ENCODE data around the gene TAS2R60.

The TAS2R60 gene, protein sequence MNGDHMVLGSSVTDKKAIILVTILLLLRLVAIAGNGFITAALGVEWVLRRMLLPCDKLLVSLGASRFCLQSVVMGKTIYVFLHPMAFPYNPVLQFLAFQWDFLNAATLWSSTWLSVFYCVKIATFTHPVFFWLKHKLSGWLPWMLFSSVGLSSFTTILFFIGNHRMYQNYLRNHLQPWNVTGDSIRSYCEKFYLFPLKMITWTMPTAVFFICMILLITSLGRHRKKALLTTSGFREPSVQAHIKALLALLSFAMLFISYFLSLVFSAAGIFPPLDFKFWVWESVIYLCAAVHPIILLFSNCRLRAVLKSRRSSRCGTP

DNA sequence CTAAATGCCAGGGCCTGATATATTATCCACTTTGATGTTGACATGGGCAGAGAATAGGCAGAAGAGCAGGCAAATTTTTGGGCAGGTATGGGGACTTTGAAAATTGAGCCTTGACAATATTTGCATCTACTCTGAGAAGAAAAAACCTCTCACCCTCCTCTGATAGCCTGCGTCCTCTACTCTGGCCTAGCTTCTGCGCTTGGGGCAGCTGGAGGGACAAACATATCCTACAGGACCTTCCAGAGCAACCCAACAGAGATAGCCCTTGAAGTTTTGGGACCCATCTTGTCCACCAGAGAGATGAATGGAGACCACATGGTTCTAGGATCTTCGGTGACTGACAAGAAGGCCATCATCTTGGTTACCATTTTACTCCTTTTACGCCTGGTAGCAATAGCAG lies at the start of gene TAS2R60:
Gene TAS2R60 (plus strand): TSS at position 301 of the 400 bp plus-strand sequence. CDS start 0 bp downstream, at position 301.
- DNase-seq (ENCODE audit: low read depth): no peak
- H3K4me3 ChIP-seq (replicated peaks; ENCODE audit: low read depth, low read length): no peak within 1 kb of the TSS
- TF ChIP-seq, protein P1, sequence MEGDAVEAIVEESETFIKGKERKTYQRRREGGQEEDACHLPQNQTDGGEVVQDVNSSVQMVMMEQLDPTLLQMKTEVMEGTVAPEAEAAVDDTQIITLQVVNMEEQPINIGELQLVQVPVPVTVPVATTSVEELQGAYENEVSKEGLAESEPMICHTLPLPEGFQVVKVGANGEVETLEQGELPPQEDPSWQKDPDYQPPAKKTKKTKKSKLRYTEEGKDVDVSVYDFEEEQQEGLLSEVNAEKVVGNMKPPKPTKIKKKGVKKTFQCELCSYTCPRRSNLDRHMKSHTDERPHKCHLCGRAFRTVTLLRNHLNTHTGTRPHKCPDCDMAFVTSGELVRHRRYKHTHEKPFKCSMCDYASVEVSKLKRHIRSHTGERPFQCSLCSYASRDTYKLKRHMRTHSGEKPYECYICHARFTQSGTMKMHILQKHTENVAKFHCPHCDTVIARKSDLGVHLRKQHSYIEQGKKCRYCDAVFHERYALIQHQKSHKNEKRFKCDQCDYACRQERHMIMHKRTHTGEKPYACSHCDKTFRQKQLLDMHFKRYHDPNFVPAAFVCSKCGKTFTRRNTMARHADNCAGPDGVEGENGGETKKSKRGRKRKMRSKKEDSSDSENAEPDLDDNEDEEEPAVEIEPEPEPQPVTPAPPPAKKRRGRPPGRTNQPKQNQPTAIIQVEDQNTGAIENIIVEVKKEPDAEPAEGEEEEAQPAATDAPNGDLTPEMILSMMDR (IDR thresholded peaks at IDR 0.05; ENCODE audit: low read length, missing control alignments): no peak

DNA sequence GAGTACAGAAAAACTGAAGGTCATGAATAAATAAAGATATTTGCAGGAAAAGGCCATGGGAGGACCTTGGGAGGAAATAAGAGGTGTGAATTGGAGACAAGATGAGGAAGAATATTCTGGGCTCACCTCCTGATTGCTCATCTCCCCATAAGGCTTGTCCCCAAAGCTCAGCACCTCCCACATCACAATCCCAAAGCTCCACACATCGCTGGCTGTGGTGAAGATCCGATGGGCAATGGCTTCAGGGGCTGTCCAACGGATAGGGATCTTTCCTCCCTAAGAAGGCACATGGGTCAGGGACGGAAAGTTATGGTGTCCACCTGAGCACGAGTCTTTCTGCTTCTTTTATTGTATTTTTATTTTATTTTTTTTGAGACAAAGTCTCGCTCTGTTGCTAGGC lies 49.2 kb upstream of the TAS2R60 start:
- TF ChIP-seq, protein P1 (IDR thresholded peaks at IDR 0.05; ENCODE audit: low read length, missing control alignments): no peak
- no peak overlapping the region for H3K4me3 ChIP-seq (replicated peaks; ENCODE audit: low read depth, low read length)
- DNase-seq (ENCODE audit: low read depth): no peak

DNA sequence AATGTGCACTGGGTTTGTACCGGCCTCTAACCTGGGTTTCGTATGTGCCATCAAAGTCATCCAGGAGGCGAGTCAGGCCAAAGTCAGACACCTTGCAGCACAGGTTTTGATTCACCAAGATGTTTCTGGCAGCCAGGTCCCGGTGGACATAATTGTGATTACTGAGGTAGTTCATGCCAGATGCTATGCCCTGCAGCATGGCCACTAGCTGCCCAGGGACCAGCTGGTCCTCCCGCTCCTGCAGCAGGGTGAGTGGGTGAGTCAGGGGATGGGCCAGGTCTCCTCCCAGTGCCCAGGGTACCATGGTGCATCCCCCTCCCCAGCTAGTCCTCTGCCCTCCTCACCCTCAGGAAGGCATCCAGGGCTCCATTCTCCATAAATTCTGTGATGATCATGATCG lies 48.5 kb upstream of the TAS2R60 start:
- no peak for DNase-seq (ENCODE audit: low read depth)

DNA sequence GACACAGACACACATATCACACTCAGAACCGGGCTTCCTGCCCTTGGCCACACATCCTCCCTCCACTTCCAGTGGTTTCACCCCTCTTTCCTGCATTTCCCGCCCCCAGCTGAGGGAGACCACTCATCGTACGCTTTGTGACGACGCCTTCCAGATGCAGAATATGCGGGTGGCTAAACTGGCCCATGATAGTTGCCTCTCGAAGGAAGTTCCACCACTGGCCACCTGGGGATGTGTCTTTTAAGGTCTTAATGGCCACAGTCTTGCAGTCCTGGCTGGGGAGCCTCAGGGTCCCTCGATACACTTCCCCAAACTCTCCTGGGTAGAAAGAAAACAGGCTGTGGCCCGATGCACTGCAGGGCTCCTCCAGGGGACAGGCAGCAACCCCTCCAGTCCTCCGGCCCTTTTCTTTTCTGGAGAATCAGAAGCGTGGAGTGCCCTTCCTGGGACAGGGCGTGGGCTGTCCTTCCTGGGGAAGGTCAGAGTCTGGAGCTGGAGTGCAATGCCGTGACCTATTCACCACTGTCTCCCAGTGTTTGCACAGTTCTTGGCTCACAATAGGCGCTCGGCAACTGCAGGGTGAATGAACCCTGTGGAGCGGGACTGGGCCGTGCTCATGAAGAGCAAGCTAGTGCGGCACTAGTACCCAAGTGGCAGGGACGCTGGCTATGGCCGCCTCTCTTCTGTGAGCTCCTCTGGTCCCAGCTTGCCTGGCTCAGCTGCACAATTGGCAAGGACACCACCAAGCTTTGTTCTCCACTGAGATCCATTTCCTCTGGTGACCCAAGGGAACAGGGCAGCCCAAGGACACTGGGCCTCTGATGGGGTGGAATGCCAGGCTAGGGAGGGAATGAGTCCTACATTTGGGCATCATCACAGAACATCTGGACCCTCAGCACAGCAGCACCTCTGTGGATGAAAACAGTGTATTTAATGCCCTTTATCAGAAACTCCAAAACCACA lies 47.8 kb upstream of the TAS2R60 start:
- TF ChIP-seq, protein P1 (IDR thresholded peaks at IDR 0.05; ENCODE audit: low read length, missing control alignments): peak; percentile 24
- H3K4me3 ChIP-seq (replicated peaks; ENCODE audit: low read depth, low read length): no peak overlapping the region
- no peak for DNase-seq (ENCODE audit: low read depth)

More for the DNA sequence above, 48.5 kb upstream of the TAS2R60 start:
- H3K4me3 ChIP-seq (replicated peaks; ENCODE audit: low read depth, low read length): no peak overlapping the region
- TF ChIP-seq, protein P1 (IDR thresholded peaks at IDR 0.05; ENCODE audit: low read length, missing control alignments): no peak

DNA sequence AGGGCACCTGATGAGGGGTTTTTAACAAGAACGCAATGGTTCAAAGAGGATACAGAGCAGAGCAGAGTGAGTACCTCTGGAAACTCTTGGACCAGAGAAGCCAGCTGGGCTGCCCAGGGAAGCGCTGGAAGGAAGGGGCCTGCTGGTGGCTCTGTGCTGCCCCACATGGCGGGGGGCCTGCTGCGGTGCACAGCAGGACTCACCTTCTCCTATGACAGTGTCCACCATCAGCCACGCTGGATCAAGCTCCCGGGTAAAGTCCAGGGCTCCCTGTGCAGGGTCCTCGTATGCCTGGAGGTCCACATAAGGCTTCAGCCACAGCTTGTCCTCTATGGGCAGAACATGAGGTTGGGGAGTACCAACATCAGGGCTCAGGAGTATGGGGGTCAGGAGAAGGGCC lies 47.1 kb upstream of the TAS2R60 start:
- H3K4me3 ChIP-seq (replicated peaks; ENCODE audit: low read depth, low read length): no peak overlapping the region
- TF ChIP-seq, protein P1 (IDR thresholded peaks at IDR 0.05; ENCODE audit: low read length, missing control alignments): no peak
- DNase-seq (ENCODE audit: low read depth): no peak

DNA sequence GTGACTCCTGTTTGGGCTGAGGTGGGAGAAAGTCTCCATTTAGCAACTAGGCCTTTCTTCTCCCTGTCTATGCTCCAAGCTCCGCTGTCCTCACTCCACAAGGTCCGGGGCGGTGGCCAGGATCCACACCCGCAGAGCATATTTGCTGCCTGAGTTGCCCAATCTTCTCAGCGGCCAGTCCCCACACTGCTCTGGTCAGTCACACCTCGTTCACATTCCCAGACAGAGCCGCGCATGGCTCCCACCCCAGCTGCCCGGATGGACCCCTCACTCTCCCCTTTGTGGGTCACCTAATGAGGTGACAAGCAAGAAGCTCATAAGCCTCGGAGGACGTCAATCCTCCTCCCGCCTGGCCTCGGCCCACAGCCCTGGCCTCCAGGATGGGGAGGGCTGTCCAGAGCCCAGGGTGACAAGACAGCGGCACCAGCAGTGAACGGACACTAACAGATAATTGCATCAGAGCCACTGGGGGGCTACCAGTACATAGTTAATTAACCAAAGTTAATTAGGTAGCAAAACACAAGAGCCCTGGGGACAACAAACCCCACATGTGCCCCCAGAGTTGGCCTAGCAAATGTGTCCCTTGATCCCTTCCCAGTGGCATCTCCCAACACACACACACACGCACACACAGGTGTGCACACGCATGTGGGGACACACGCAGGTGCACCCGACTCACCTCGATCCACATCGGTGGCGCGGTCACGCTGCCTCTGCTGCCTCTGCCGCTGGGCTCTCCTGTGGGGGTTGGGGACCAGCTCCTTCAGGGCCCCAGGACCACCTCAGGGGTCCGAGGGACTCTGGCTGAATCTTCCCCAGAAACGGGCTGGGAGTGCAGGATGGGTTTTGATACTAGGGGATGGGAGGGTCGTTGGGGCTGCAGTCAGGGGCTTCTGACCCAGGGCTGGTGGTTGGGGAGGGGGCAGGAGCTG lies 46.4 kb upstream of the TAS2R60 start:
- TF ChIP-seq, protein P1 (IDR thresholded peaks at IDR 0.05; ENCODE audit: low read length, missing control alignments): no peak
- no peak for DNase-seq (ENCODE audit: low read depth)
- no peak overlapping the region for H3K4me3 ChIP-seq (replicated peaks; ENCODE audit: low read depth, low read length)

Data from fibroblast of pulmonary artery (primary cell).